ENCODE data around the gene SPINK14. TPM values are rescaled to one million over a fixed set of nuclear protein-coding genes. Genes with fewer than 3 reads are reported as not detected.

Gene SPINK14
- total and polyA plus RNA-seq, 2 of the 13 experiments (the other 11 are each of a cell fraction or from before 2014, with no cell fraction given) = not detected

DNA sequence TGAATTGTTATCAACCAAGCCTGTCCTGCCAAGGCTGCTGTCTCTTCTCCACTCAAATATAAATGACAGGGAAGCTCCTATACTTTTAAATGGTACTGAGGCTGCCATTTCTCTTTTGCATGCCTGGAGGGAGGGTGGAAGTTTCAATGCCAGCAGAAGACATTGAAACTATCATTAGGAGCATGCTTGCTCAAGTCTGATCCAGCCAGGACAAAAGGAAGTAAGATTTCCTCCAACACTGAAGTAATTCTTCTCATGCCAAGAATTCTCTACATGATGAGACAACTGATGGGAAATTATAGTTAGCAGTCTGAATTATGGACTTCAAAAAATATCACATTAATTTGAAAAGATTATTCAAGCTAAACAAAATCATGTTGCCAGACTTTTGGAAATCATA is 39.9 kb downstream of the SPINK14 start:
- Histone ChIP-seq H3K9me3 (ENCODE audit: low read length) (no peaks in the 10 kb centered on the region), H3K4me1 (ENCODE audit: insufficient read depth, low read length) (no peaks in the 10 kb centered on the region), H3K9ac (ENCODE audit: insufficient read depth, low read depth, low read length) (no peak overlapping the region), H3K36me3 (replicated peaks in 1 of 2; ENCODE audit: control insufficient read depth in 1 of 2, insufficient read depth in 2 of 2, low read length in 2 of 2) (no peaks in the 10 kb centered on the region), H3K4me3 (replicated peaks in 1 of 3; ENCODE audit: insufficient read depth in 1 of 3, low read depth in 2 of 3, low read length in 3 of 3) (no peak overlapping the region), H4K20me1 (ENCODE audit: insufficient read depth, low read length) (no peaks in the 10 kb centered on the region), H3K27ac (ENCODE audit: extremely low read length, insufficient read depth, low read length) (no peak overlapping the region), H3K79me2 (ENCODE audit: insufficient read depth, low read length) (no peaks in the 10 kb centered on the region), H3K4me2 (ENCODE audit: low read depth, low read length) (no peak overlapping the region), H2AFZ (ENCODE audit: low read length) (no peak overlapping the region), H3K27me3 (ENCODE audit: control insufficient read depth in 1 of 2, insufficient read depth in 2 of 2, low read length in 2 of 2) (no peaks in the 10 kb centered on the region)
- in situ Hi-C loops (cut with HindIII; ENCODE audit: extremely low pct_ligation_motif_present, low pct_unique_long_range_greater_than_20kb) = no loop called here
- BruUV-seq (replicated peaks) = no TSS peak
- ChIA-PET CTCF (ENCODE audit: low intra/inter-chr PET ratio, low total read pairs) (no interaction called here), POLR2A (no interaction called here)
- no peak for FAIRE-seq
- intact Hi-C loops (cut with micrococcal nuclease; ENCODE audit: unreplicated experiment) = no loop called here
- TF ChIP-seq ZNF337 (CRISPR knock-in tag; IDR thresholded peaks at IDR 0.05; ENCODE audit: borderline replicate concordance, low read depth) (no peak), NFYB (CRISPR knock-in tag; IDR thresholded peaks at IDR 0.05) (no peak), HMG20A (CRISPR knock-in tag; IDR thresholded peaks at IDR 0.05; ENCODE audit: borderline replicate concordance) (no peak), FOSL1 (CRISPR knock-in tag; IDR thresholded peaks at IDR 0.05; ENCODE audit: borderline replicate concordance) (no peak), ZFYVE20 (CRISPR knock-in tag; IDR thresholded peaks at IDR 0.05; ENCODE audit: borderline replicate concordance, low read depth) (no peak), ATF7-NPFF (CRISPR knock-in tag; IDR thresholded peaks at IDR 0.05; ENCODE audit: low read depth) (no peak), ZNF776 (CRISPR knock-in tag; IDR thresholded peaks at IDR 0.05) (no peak), ISL2 (CRISPR knock-in tag; IDR thresholded peaks at IDR 0.05) (no peak), NFE2L2 (IDR thresholded peaks at IDR 0.05; ENCODE audit: low read length) (no peak), ZKSCAN5 (CRISPR knock-in tag; IDR thresholded peaks at IDR 0.05) (no peak), MED13 (CRISPR knock-in tag; IDR thresholded peaks at IDR 0.05) (no peak)
- TF ChIP-seq, protein P1, sequence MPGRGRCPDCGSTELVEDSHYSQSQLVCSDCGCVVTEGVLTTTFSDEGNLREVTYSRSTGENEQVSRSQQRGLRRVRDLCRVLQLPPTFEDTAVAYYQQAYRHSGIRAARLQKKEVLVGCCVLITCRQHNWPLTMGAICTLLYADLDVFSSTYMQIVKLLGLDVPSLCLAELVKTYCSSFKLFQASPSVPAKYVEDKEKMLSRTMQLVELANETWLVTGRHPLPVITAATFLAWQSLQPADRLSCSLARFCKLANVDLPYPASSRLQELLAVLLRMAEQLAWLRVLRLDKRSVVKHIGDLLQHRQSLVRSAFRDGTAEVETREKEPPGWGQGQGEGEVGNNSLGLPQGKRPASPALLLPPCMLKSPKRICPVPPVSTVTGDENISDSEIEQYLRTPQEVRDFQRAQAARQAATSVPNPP (CRISPR knock-in tag; IDR thresholded peaks at IDR 0.05) = no peak
- DNase-seq (ENCODE audit: low spot score) = no peak
- ATAC-seq = no peak
